ENCODE results near the gene PCDH9.

Gene PCDH9

GRCh38 chr13:67048821-67049150 lies 181.3 kb downstream of the PCDH9 start:
- no peaks in the 10 kb centered on the region for H3K27me3 ChIP-seq (ENCODE audit: control insufficient read depth, insufficient read depth, low read length)
- no peaks in the 10 kb centered on the region for H3K4me1 ChIP-seq (ENCODE audit: control insufficient read depth, insufficient read depth, low read length)
- H3K36me3 ChIP-seq (ENCODE audit: control insufficient read depth, insufficient read depth, low read length): no peaks in the 10 kb centered on the region
- no peak overlapping the region for H3K27ac ChIP-seq (ENCODE audit: low read length)
- no peak overlapping the region for H3K4me3 ChIP-seq (ENCODE audit: low read length)
- whole genome bisulfite sequencing (ENCODE audit: insufficient coverage, insufficient read length): no CpG with 5 or more reads among the region's 2 CpGs
- DNase-seq (ENCODE audit: low read depth, low spot score): no peak
- H3K9me3 ChIP-seq (ENCODE audit: control insufficient read depth, insufficient read depth, low read length): no peaks in the 10 kb centered on the region

- Histone ChIP-seq H3K9me3 (ENCODE audit: control insufficient read depth, insufficient read depth, low read length) (no peaks in the 10 kb centered on the region), H3K36me3 (ENCODE audit: control insufficient read depth, insufficient read depth, low read length) (no peaks in the 10 kb centered on the region), H3K4me1 (ENCODE audit: control insufficient read depth, insufficient read depth, low read length) (no peaks in the 10 kb centered on the region), H3K4me3 (ENCODE audit: low read length) (no peak overlapping the region), H3K27me3 (ENCODE audit: control insufficient read depth, insufficient read depth, low read length) (no peaks in the 10 kb centered on the region), H3K27ac (ENCODE audit: low read length) (no peak overlapping the region)
- DNase-seq (ENCODE audit: low read depth, low spot score): no peak
- WGBS (ENCODE audit: insufficient coverage, insufficient read length): no CpG with 5 or more reads among the region's 4 CpGs
Measured at GRCh38 chr13:67048084-67048820, 181.9 kb downstream of the PCDH9 start.

DNA sequence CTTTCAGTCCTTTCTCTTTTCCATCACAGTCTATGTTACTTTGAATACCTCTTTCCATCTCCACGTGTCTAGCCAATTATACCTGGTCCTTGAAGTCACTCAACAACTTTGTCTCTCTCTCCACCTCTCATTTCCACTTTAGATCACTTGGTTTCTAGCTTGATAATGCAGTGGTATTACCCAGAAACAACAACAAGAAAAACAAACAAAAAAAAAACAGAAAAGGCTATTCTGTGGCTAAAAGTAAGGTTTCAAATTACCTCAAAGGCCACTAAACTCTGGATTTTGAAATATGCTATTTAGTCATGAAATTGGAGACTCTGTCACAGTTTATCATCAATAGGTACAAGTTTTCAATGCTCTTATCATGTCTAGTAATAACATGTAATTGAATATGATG lies 184.8 kb downstream of the PCDH9 start:
- Histone ChIP-seq H3K27me3 (ENCODE audit: control insufficient read depth, insufficient read depth, low read length) (no peaks in the 10 kb centered on the region), H3K9me3 (ENCODE audit: control insufficient read depth, insufficient read depth, low read length) (no peaks in the 10 kb centered on the region), H3K36me3 (ENCODE audit: control insufficient read depth, insufficient read depth, low read length) (no peaks in the 10 kb centered on the region), H3K4me3 (ENCODE audit: low read length) (no peak overlapping the region), H3K4me1 (ENCODE audit: control insufficient read depth, insufficient read depth, low read length) (no peaks in the 10 kb centered on the region), H3K27ac (ENCODE audit: low read length) (no peak overlapping the region)
- no peak for DNase-seq (ENCODE audit: low read depth, low spot score)
- WGBS (ENCODE audit: insufficient coverage, insufficient read length): no CpG with 5 or more reads among the region's 1 CpG

GRCh38 chr13:67043901-67044300 lies 186.2 kb downstream of the PCDH9 start:
- no CpG with 5 or more reads among the region's 1 CpG for WGBS (ENCODE audit: insufficient coverage, insufficient read length)
- DNase-seq (ENCODE audit: low read depth, low spot score): no peak
- H3K27me3 ChIP-seq (ENCODE audit: control insufficient read depth, insufficient read depth, low read length): no peaks in the 10 kb centered on the region
- no peak overlapping the region for H3K27ac ChIP-seq (ENCODE audit: low read length)
- H3K4me3 ChIP-seq (ENCODE audit: low read length): no peak overlapping the region
- no peaks in the 10 kb centered on the region for H3K4me1 ChIP-seq (ENCODE audit: control insufficient read depth, insufficient read depth, low read length)
- no peaks in the 10 kb centered on the region for H3K36me3 ChIP-seq (ENCODE audit: control insufficient read depth, insufficient read depth, low read length)
- no peaks in the 10 kb centered on the region for H3K9me3 ChIP-seq (ENCODE audit: control insufficient read depth, insufficient read depth, low read length)

- no peaks in the 10 kb centered on the region for H3K4me1 ChIP-seq (ENCODE audit: control insufficient read depth, insufficient read depth, low read length)
- no peaks in the 10 kb centered on the region for H3K27me3 ChIP-seq (ENCODE audit: control insufficient read depth, insufficient read depth, low read length)
- no peak for DNase-seq (ENCODE audit: low read depth, low spot score)
- H3K9me3 ChIP-seq (ENCODE audit: control insufficient read depth, insufficient read depth, low read length): no peaks in the 10 kb centered on the region
- H3K36me3 ChIP-seq (ENCODE audit: control insufficient read depth, insufficient read depth, low read length): no peaks in the 10 kb centered on the region
- H3K27ac ChIP-seq (ENCODE audit: low read length): no peak overlapping the region
- WGBS (ENCODE audit: insufficient coverage, insufficient read length): no CpG with 5 or more reads among the region's 2 CpGs
- no peak overlapping the region for H3K4me3 ChIP-seq (ENCODE audit: low read length)
Measured at GRCh38 chr13:67042556-67042955, 187.6 kb downstream of the PCDH9 start.

DNA sequence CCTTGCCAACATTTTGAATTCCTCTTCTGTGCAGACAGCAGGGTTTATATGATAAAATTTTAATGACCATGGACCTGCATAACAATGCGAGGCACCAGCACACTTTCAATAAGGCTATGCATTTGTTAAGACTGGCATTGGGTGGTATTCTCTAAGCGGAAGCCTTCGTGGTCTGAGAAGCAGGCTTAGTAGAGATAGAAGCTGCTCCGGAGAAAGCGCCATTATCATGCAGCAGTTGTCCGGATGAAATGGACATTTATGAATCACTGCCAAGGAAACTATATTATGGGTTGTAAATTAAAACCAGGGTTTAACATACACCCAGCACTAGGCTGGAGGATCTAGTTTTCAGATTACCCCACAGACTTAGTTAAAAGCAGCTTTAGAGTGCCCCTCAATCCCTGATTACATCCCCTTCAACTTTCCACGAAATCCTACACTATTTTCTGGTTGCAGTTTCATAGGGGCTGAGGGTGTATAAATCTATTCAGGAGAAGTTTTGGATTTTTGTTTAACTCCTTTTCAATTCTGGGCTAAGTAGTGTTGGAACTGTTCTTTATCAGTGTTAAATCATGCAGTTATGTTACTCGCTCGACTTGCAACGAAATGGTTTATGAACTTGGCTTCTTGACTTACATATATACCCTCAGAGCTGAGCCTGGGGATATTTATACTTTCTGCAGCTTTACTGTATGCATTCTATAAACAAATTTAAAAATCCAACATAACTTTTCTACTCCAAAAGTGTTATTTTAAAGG lies 193.3 kb downstream of the PCDH9 start:
- no peak overlapping the region for H3K27ac ChIP-seq (ENCODE audit: low read length)
- no peaks in the 10 kb centered on the region for H3K4me1 ChIP-seq (ENCODE audit: control insufficient read depth, insufficient read depth, low read length)
- H3K27me3 ChIP-seq (ENCODE audit: control insufficient read depth, insufficient read depth, low read length): no peaks in the 10 kb centered on the region
- H3K36me3 ChIP-seq (ENCODE audit: control insufficient read depth, insufficient read depth, low read length): no peaks in the 10 kb centered on the region
- H3K9me3 ChIP-seq (ENCODE audit: control insufficient read depth, insufficient read depth, low read length): no peaks in the 10 kb centered on the region
- DNase-seq (ENCODE audit: low read depth, low spot score): no peak
- no CpG with 5 or more reads among the region's 10 CpGs for WGBS (ENCODE audit: insufficient coverage, insufficient read length)
- H3K4me3 ChIP-seq (ENCODE audit: low read length): no peak overlapping the region

- no peaks in the 10 kb centered on the region for H3K4me1 ChIP-seq (ENCODE audit: control insufficient read depth, insufficient read depth, low read length)
- H3K36me3 ChIP-seq (ENCODE audit: control insufficient read depth, insufficient read depth, low read length): no peaks in the 10 kb centered on the region
- H3K4me3 ChIP-seq (ENCODE audit: low read length): no peak overlapping the region
- no CpG with 5 or more reads among the region's 1 CpG for WGBS (ENCODE audit: insufficient coverage, insufficient read length)
- no peak for DNase-seq (ENCODE audit: low read depth, low spot score)
- no peaks in the 10 kb centered on the region for H3K9me3 ChIP-seq (ENCODE audit: control insufficient read depth, insufficient read depth, low read length)
- H3K27me3 ChIP-seq (ENCODE audit: control insufficient read depth, insufficient read depth, low read length): no peaks in the 10 kb centered on the region
- H3K27ac ChIP-seq (ENCODE audit: low read length): no peak overlapping the region
Measured at GRCh38 chr13:67033170-67033569, 197.0 kb downstream of the PCDH9 start.

- no CpG with 5 or more reads among the region's 4 CpGs for WGBS (ENCODE audit: insufficient coverage, insufficient read length)
Measured at GRCh38 chr13:67023130-67023876, 206.8 kb downstream of the PCDH9 start.

GRCh38 chr13:67018775-67019174 lies 211.4 kb downstream of the PCDH9 start:
- no peak for DNase-seq (ENCODE audit: low read depth, low spot score)
- Histone ChIP-seq H3K27me3 (ENCODE audit: control insufficient read depth, insufficient read depth, low read length) (no peaks in the 10 kb centered on the region), H3K9me3 (ENCODE audit: control insufficient read depth, insufficient read depth, low read length) (no peaks in the 10 kb centered on the region), H3K36me3 (ENCODE audit: control insufficient read depth, insufficient read depth, low read length) (no peaks in the 10 kb centered on the region), H3K27ac (ENCODE audit: low read length) (no peak overlapping the region), H3K4me1 (ENCODE audit: control insufficient read depth, insufficient read depth, low read length) (no peaks in the 10 kb centered on the region), H3K4me3 (ENCODE audit: low read length) (no peak overlapping the region)
- no CpG with 5 or more reads among the region's 3 CpGs for WGBS (ENCODE audit: insufficient coverage, insufficient read length)

More at GRCh38 chr13:67023130-67023876, 206.8 kb downstream of the PCDH9 start:
- no peaks in the 10 kb centered on the region for H3K9me3 ChIP-seq (ENCODE audit: control insufficient read depth, insufficient read depth, low read length)
- DNase-seq (ENCODE audit: low read depth, low spot score): no peak
- H3K27me3 ChIP-seq (ENCODE audit: control insufficient read depth, insufficient read depth, low read length): no peaks in the 10 kb centered on the region
- no peak overlapping the region for H3K4me3 ChIP-seq (ENCODE audit: low read length)
- no peaks in the 10 kb centered on the region for H3K4me1 ChIP-seq (ENCODE audit: control insufficient read depth, insufficient read depth, low read length)
- H3K36me3 ChIP-seq (ENCODE audit: control insufficient read depth, insufficient read depth, low read length): no peaks in the 10 kb centered on the region
- H3K27ac ChIP-seq (ENCODE audit: low read length): no peak overlapping the region

DNA sequence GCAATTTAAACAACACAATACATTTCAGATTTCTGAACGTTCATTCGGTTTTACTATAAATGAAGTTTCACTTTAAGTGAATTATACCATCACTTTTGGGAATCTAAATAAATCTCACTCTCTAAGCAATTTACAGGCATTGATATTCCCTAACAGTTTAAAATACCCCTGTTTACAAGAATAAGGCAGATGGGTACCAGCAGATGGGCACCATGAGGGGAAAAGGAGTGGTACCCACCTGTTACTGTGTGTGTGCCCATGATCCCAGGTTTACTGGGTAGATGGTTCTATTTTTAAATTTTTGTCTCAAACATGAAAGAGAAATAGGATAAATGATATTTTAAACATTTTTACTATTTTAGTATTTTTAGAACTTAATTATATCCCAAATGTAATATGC lies 212.9 kb downstream of the PCDH9 start:
- Histone ChIP-seq H3K27me3 (ENCODE audit: control insufficient read depth, insufficient read depth, low read length) (no peaks in the 10 kb centered on the region), H3K4me1 (ENCODE audit: control insufficient read depth, insufficient read depth, low read length) (no peaks in the 10 kb centered on the region), H3K4me3 (ENCODE audit: low read length) (no peak overlapping the region), H3K27ac (ENCODE audit: low read length) (no peak overlapping the region), H3K36me3 (ENCODE audit: control insufficient read depth, insufficient read depth, low read length) (no peaks in the 10 kb centered on the region), H3K9me3 (ENCODE audit: control insufficient read depth, insufficient read depth, low read length) (no peaks in the 10 kb centered on the region)
- WGBS (ENCODE audit: insufficient coverage, insufficient read length): no CpG with 5 or more reads among the region's 2 CpGs
- no peak for DNase-seq (ENCODE audit: low read depth, low spot score)

Measured in iPS DF 6.9 (cell line).